Upper lobe of left lung (tissue), 4 donors: ENCODE data around the gene ZNF710.

Source experiments
- CTCF ChIP-seq, 6 experiments: fragments of 450-650 bp in 4 of 6; fragments of 200-600 bp in 2 of 6; sonication (generic) in 2 of 6; IDR thresholded peaks; one replicate each; pipeline ENCODE4 v1.5.1; 2016 to 2019; ENCODE audit warnings: antibody characterized with exemption in 6 of 6
- EP300 ChIP-seq, 4 donors: sonication (generic); formaldehyde crosslinking; IDR thresholded peaks; one replicate each; pipeline ENCODE4 v1.5.1; 2017; ENCODE audit warnings: antibody characterized with exemption in 4 of 4, control low read depth in 2 of 4
- POLR2A ChIP-seq, 4 donors: fragments of 450-650 bp; IDR thresholded peaks; one replicate each; pipeline ENCODE4 v1.5.1; 2016 to 2017; ENCODE audit warnings: antibody characterized with exemption in 4 of 4, mild to moderate bottlenecking in 2 of 4
- POLR2AphosphoS5 ChIP-seq, 2 donors: sonication (generic); formaldehyde crosslinking; IDR thresholded peaks; one replicate each; pipeline ENCODE4 v1.5.1; 2017; ENCODE audit warnings: antibody characterized with exemption in 2 of 2

GRCh38 chr15:90029024-90029423, 27.9 kb downstream of the ZNF710 start:
- TF ChIP-seq CTCF (IDR thresholded peaks at IDR 0.05) (no peak), POLR2A (IDR thresholded peaks at IDR 0.05) (no peak), EP300 (IDR thresholded peaks at IDR 0.05) (no peak), POLR2AphosphoS5 (IDR thresholded peaks at IDR 0.05) (no peak)
